HG03460 (cell line): ENCODE measurements around the gene CDH20.

Source experiments
- ATAC-seq: cut with Tn5 transposase; IDR thresholded peaks from one replicate; pipeline ENCODE4 v1.9.1; 2021; ENCODE audit not compliant: unreplicated experiment

CDH20 gene

GRCh38 chr18:61528961-61529360 lies 195.7 kb downstream of the CDH20 start:
- no peak for ATAC-seq

- no peak for ATAC-seq
Measured at GRCh38 chr18:61530681-61531080, 197.5 kb downstream of the CDH20 start.

- ATAC-seq = no peak
Measured at GRCh38 chr18:61531182-61531581, 198.0 kb downstream of the CDH20 start.

- ATAC-seq = no peak
Measured at GRCh38 chr18:61531891-61532290, 198.7 kb downstream of the CDH20 start.

GRCh38 chr18:61535401-61535800 lies 202.2 kb downstream of the CDH20 start:
- no peak for ATAC-seq

- no peak for ATAC-seq
Measured at GRCh38 chr18:61541673-61542072, 208.4 kb downstream of the CDH20 start.

GRCh38 chr18:61542596-61542995 lies 209.4 kb downstream of the CDH20 start:
- ATAC-seq = no peak

GRCh38 chr18:61543518-61543917 lies 210.3 kb downstream of the CDH20 start:
- no peak for ATAC-seq

GRCh38 chr18:61544178-61544577 lies 210.9 kb downstream of the CDH20 start:
- no peak for ATAC-seq

- no peak for ATAC-seq
Measured at GRCh38 chr18:61545281-61546245, 212.3 kb downstream of the CDH20 start.

- ATAC-seq = no peak
Measured at GRCh38 chr18:61546590-61546989, 213.4 kb downstream of the CDH20 start.

GRCh38 chr18:61549416-61549815 lies 216.2 kb downstream of the CDH20 start:
- no peak for ATAC-seq

- no peak for ATAC-seq
Measured at GRCh38 chr18:61549889-61550288, 216.7 kb downstream of the CDH20 start.

GRCh38 chr18:61551586-61551985 lies 218.4 kb downstream of the CDH20 start:
- no peak for ATAC-seq

GRCh38 chr18:61553045-61553659 lies 219.9 kb downstream of the CDH20 start:
- no peak for ATAC-seq

GRCh38 chr18:61554117-61554776 lies 221.0 kb downstream of the CDH20 start:
- no peak for ATAC-seq

- no peak for ATAC-seq
Measured at GRCh38 chr18:61554946-61555361, 221.7 kb downstream of the CDH20 start.

- ATAC-seq = no peak
Measured at GRCh38 chr18:61556316-61556715, 223.1 kb downstream of the CDH20 start.

GRCh38 chr18:61556862-61557261 lies 223.6 kb downstream of the CDH20 start:
- ATAC-seq = no peak

- no peak for ATAC-seq
Measured at GRCh38 chr18:61569176-61569892, 236.1 kb downstream of the CDH20 start.

- ATAC-seq = no peak
Measured at GRCh38 chr18:61570070-61570469, 236.8 kb downstream of the CDH20 start.
